Neuronal stem cell (in vitro differentiated cells): Measurements from ENCODE around the gene FEM1B.

Experiments used
- DNase-seq: peaks from one replicate; pipeline ENCODE4 v3.0.0-alpha.2; 2013; ENCODE audit warnings: low spot score
- H2AFZ ChIP-seq: one replicate; pipeline ENCODE4 v1.6.1; 2013; ENCODE audit warnings: mild to moderate bottlenecking, low read length, inconsistent platforms
- H2AK5ac ChIP-seq: 2 replicates; pipeline ENCODE4 v1.6.1; 2013; ENCODE audit warnings: low read depth, mild to moderate bottlenecking, inconsistent platforms, low read length, moderate library complexity, mixed read lengths
- H2BK120ac ChIP-seq: 2 replicates; pipeline ENCODE4 v1.6.1; 2013; ENCODE audit warnings: low read depth, mild to moderate bottlenecking, inconsistent platforms, low read length, moderate library complexity, mixed read lengths
- H2BK12ac ChIP-seq: one replicate; pipeline ENCODE4 v1.6.1; 2013; ENCODE audit warnings: low read length, inconsistent platforms
- H2BK15ac ChIP-seq: 2 replicates; pipeline ENCODE4 v1.6.1; 2013; ENCODE audit warnings: mild to moderate bottlenecking, low read length, inconsistent platforms, mixed read lengths
- H2BK5ac ChIP-seq: one replicate; pipeline ENCODE4 v1.6.1; 2013; ENCODE audit warnings: inconsistent platforms, mild to moderate bottlenecking, low read length, moderate library complexity
- H3K14ac ChIP-seq: one replicate; pipeline ENCODE4 v1.6.1; 2013; ENCODE audit warnings: low read length, inconsistent platforms
- H3K18ac ChIP-seq: 2 replicates; pipeline ENCODE4 v1.6.1; 2013; ENCODE audit warnings: low read length, inconsistent platforms
- H3K23ac ChIP-seq: 2 replicates; pipeline ENCODE4 v1.6.1; 2013; ENCODE audit warnings: low read depth, mild to moderate bottlenecking, mixed read lengths, low read length, inconsistent platforms; ENCODE audit not compliant: poor library complexity
- H3K27ac ChIP-seq: replicated peaks from 3 replicates; pipeline ENCODE4 v1.5.1; 2013; ENCODE audit warnings: low read length, inconsistent platforms
- H3K27me3 ChIP-seq, 3 experiments: 2 replicates each; pipeline ENCODE4 v1.6.1; 2013; ENCODE audit warnings: low read length in 3 of 3, mild to moderate bottlenecking in 2 of 3, inconsistent platforms in 1 of 3, low read depth in 1 of 3, mixed read lengths in 1 of 3, moderate library complexity in 1 of 3; ENCODE audit not compliant: control insufficient read depth in 3 of 3, insufficient read depth in 3 of 3
- H3K36me3 ChIP-seq, 2 donors: replicated peaks in 1 of 2; 2 replicates each; pipeline ENCODE4 v1.6.1; 2013; ENCODE audit warnings: low read length in 2 of 2; ENCODE audit not compliant: control insufficient read depth in 2 of 2, insufficient read depth in 2 of 2
- H3K4ac ChIP-seq: 2 replicates; pipeline ENCODE4 v1.6.1; 2013; ENCODE audit warnings: inconsistent platforms, mild to moderate bottlenecking, low read length, moderate library complexity
- H3K4me1 ChIP-seq, 2 donors: 1 replicate in 1 of 2; 2 replicates in 1 of 2; pipeline ENCODE4 v1.6.1; 2013; ENCODE audit warnings: low read length in 2 of 2, low read depth in 1 of 2; ENCODE audit not compliant: control insufficient read depth in 2 of 2, insufficient read depth in 1 of 2
- H3K4me2 ChIP-seq: one replicate; pipeline ENCODE4 v1.6.1; 2013; ENCODE audit warnings: mild to moderate bottlenecking, low read length, inconsistent platforms; ENCODE audit not compliant: insufficient read depth, poor library complexity, severe bottlenecking
- H3K4me3 ChIP-seq, 2 donors: 2 replicates each; pipeline ENCODE4 v1.5.1; 2013; ENCODE audit warnings: low read length in 2 of 2, mild to moderate bottlenecking in 2 of 2, inconsistent platforms in 1 of 2, moderate library complexity in 1 of 2
- H3K79me1 ChIP-seq: one replicate; pipeline ENCODE4 v1.6.1; 2013; ENCODE audit warnings: low read depth, mild to moderate bottlenecking, inconsistent platforms, low read length, moderate library complexity
- H3K9ac ChIP-seq: one replicate; pipeline ENCODE4 v1.6.1; 2013; ENCODE audit warnings: mild to moderate bottlenecking, low read depth, low read length, inconsistent platforms; ENCODE audit not compliant: poor library complexity
- H3K9me3 ChIP-seq, 2 donors: replicated peaks in 1 of 2; 2 replicates each; pipeline versions ENCODE3 to v1.6.1; 2013; ENCODE audit warnings: low read length in 2 of 2, mild to moderate bottlenecking in 2 of 2, inconsistent platforms in 1 of 2, low read depth in 1 of 2, mixed read lengths in 1 of 2, moderate library complexity in 1 of 2; ENCODE audit not compliant: control insufficient read depth in 2 of 2, insufficient read depth in 1 of 2
- H4K8ac ChIP-seq: one replicate; pipeline ENCODE4 v1.6.1; 2013; ENCODE audit warnings: low read depth, mild to moderate bottlenecking, inconsistent platforms, low read length, moderate library complexity
- H4K91ac ChIP-seq: one replicate; pipeline ENCODE4 v1.6.1; 2013; ENCODE audit warnings: low read length, low read depth, mild to moderate bottlenecking, inconsistent platforms; ENCODE audit not compliant: poor library complexity
- WGBS, 2 donors: extraction: QIAGEN DNeasy Blood & Tissue Kit; methylation state at CpG; one replicate each; pipeline ENCODE4 v1.1.7; 2013; ENCODE audit warnings: missing lambda C conversion rate in 2 of 2, mixed read lengths in 1 of 2; ENCODE audit not compliant: insufficient read length in 2 of 2, insufficient replicate concordance in 1 of 2; ENCODE audit errors: extremely low coverage in 2 of 2; 5-methylcytosine and 5-hydroxymethylcytosine counted together

The FEM1B gene

GRCh38 chr15:68229386-68230156 is 48.0 kb upstream of the FEM1B start, which contains the start of gene CLN6:
CLN6 (minus strand) TSS chr15:68229728; CDS start chr15:68229584, 144 bp downstream.
- H3K14ac ChIP-seq, result peak within 1 kb of the TSS; percentile 96
- peak within 1 kb of the TSS; percentile 77 for H2BK12ac ChIP-seq
- peak within 1 kb of the TSS; percentile 88 for H2BK15ac ChIP-seq
- peak within 1 kb of the TSS; percentile 76 for H2BK5ac ChIP-seq
- peak within 1 kb of the TSS; percentile 99 for H3K18ac ChIP-seq
- peaks cover 17% of the 10 kb centered on the region in 2 donors for H3K4me1 ChIP-seq
- H3K4me2 ChIP-seq, result peak within 1 kb of the TSS; percentile 98
- H3K23ac ChIP-seq, result peak within 1 kb of the TSS; percentile 75
- peak within 1 kb of the TSS; percentile 98 for H4K8ac ChIP-seq
- H3K36me3 ChIP-seq, result peaks cover 0 to 11% of the 10 kb centered on the region in 2 donors
- peak within 1 kb of the TSS; percentile 37 for H2AK5ac ChIP-seq
- peak within 1 kb of the TSS; percentile 96 for H3K9ac ChIP-seq
- peaks cover 9% of the 10 kb centered on the region for H3K79me1 ChIP-seq
- no peaks in the 10 kb centered on the region for H3K27me3 ChIP-seq
- H2AFZ ChIP-seq, result peak within 1 kb of the TSS; percentile 93
- H3K4ac ChIP-seq, result no peak within 1 kb of the TSS
- peak within 1 kb of the TSS; percentile 83 to 86 for H3K4me3 ChIP-seq
- peak within 1 kb of the TSS; percentile 62 for H4K91ac ChIP-seq
- no CpG with 5 or more reads among the region's 82 CpGs for WGBS, 2 donors
- H2BK120ac ChIP-seq, result no peak within 1 kb of the TSS
- H3K9me3 ChIP-seq, result no peaks in the 10 kb centered on the region
- peak; percentile 79 for DNase-seq
- H3K27ac ChIP-seq, result peak within 1 kb of the TSS; percentile 78

- Histone ChIP-seq H3K4me2 (peak overlapping the region; percentile 98), H2BK15ac (peak overlapping the region; percentile 88), H4K8ac (no peak overlapping the region), H3K23ac (peak overlapping the region; percentile 75), H3K36me3 (peaks cover 0 to 8% of the 10 kb centered on the region in 2 donors), H2BK120ac (no peak overlapping the region), H2BK5ac (peak overlapping the region; percentile 76), H2BK12ac (no peak overlapping the region), H3K9ac (peak overlapping the region; percentile 91), H3K27me3 (no peaks in the 10 kb centered on the region), H3K18ac (peak overlapping the region; percentile 99), H3K9me3 (no peaks in the 10 kb centered on the region), H3K14ac (peak overlapping the region; percentile 96), H3K79me1 (peaks cover 9% of the 10 kb centered on the region), H3K4ac (no peak overlapping the region), H2AK5ac (peak overlapping the region; percentile 37), H3K4me1 (peaks cover 17% of the 10 kb centered on the region in 2 donors), H2AFZ (peak overlapping the region; percentile 93), H3K4me3 (peak overlapping the region; percentile 80 to 83), H4K91ac (no peak overlapping the region), H3K27ac (no peak overlapping the region)
- no CpG with 5 or more reads among the region's 20 CpGs for WGBS, 2 donors
- DNase-seq, result no peak
Observed at GRCh38 chr15:68230157-68231100, 47.1 kb upstream of the FEM1B start.

- Histone ChIP-seq H3K4ac (no peak overlapping the region), H3K36me3 (peaks cover 0 to 8% of the 10 kb centered on the region in 2 donors), H3K9ac (no peak overlapping the region), H3K23ac (no peak overlapping the region), H3K18ac (no peak overlapping the region), H2BK12ac (no peak overlapping the region), H2AFZ (peak overlapping the region; percentile 49), H2BK120ac (no peak overlapping the region), H3K27ac (no peak overlapping the region), H4K91ac (no peak overlapping the region), H4K8ac (no peak overlapping the region), H3K4me3 (no peak overlapping the region), H3K4me2 (no peak overlapping the region), H2AK5ac (no peak overlapping the region), H2BK15ac (no peak overlapping the region), H3K4me1 (peaks cover 17% of the 10 kb centered on the region in 2 donors), H3K79me1 (peaks cover 8% of the 10 kb centered on the region), H2BK5ac (no peak overlapping the region), H3K14ac (no peak overlapping the region), H3K27me3 (no peaks in the 10 kb centered on the region), H3K9me3 (no peaks in the 10 kb centered on the region)
- WGBS, 2 donors, result no CpG with 5 or more reads among the region's 9 CpGs
- no peak for DNase-seq
Observed at GRCh38 chr15:68231102-68231818, 46.3 kb upstream of the FEM1B start.
